Measurements from ENCODE around the gene MAML3.

GRCh38 chr4:140056015-140056414, 98.0 kb downstream of the MAML3 start:
- TF ChIP-seq CTCF (IDR thresholded peaks at IDR 0.05; ENCODE audit: low read depth, low read length, poor library complexity, severe bottlenecking) (no peak), EZH2phosphoT487 (IDR thresholded peaks at IDR 0.05; ENCODE audit: borderline replicate concordance, low read length) (no peak)

Measured in DOHH2 (cell line).